ENCODE results near the gene IDUA. TPM values are rescaled to one million over a fixed set of nuclear protein-coding genes. Genes with fewer than 3 reads are reported as not detected.
A peak's percentile ranks its signal among the peaks of the same experiment; 100 is the strongest.
"Not testable (repeated sequence)": the region's sequence is repeated elsewhere in the genome, so short reads cannot be mapped to it uniquely, and the experiment has no call there.

The IDUA gene
- 6.1 TPM for total RNA-seq

DNA sequence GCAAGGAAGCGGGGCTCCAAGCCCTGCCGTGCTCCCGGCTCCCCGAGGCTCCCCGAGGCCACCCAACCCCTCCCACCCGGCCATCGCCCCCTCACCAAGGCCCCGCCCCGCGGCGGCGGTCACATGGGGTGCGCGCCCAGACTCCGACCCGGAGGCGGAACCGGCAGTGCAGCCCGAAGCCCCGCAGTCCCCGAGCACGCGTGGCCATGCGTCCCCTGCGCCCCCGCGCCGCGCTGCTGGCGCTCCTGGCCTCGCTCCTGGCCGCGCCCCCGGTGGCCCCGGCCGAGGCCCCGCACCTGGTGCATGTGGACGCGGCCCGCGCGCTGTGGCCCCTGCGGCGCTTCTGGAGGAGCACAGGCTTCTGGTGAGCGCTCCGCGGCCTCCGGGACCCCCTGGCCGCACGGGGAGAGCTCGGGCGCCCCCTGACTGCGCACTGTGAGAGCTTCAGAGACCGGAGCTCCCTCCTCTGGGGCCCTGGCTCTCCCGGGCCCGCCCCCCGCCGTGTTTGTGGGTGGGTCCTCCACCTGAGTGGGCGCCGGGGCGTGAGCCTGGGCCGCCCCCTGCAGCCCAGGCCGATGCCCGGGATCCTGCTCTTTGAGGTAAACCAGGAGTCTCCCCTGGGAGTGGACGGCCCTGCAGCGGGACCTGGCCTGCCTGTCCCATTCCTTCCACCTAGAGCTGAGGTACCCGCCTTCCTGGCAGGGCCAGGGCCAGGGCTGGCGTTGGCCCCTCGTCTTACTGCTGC, at the start of gene IDUA:
TSS of gene IDUA (plus strand) at position 166 of the 745 bp plus-strand sequence. CDS start at position 207, 41 bp downstream.
- DNase-seq (ENCODE audit: low spot score in 2 of 2) (peak; percentile 92 to 94), FAIRE-seq (no peak)

DNA sequence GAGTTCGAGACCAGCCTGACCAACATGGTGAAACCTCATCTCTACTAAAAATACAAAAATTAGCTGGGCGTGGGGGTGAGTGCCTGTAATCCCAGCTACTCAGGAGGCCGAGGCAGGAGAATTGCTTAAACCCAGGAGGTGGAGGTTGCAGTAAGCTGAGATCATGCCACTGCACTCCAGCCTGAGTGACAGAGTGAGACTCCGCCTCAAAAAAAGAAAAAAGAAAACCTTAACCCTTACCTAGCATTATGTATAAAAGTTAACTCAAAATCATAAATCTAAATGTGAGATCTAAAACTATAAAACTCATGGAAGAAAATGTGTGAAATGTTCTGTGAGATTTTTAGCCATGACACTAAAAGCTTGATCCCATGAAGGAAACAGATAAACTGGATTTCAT, 47.3 kb upstream of the IDUA start:
- FAIRE-seq, result not testable (repeated sequence)

DNA sequence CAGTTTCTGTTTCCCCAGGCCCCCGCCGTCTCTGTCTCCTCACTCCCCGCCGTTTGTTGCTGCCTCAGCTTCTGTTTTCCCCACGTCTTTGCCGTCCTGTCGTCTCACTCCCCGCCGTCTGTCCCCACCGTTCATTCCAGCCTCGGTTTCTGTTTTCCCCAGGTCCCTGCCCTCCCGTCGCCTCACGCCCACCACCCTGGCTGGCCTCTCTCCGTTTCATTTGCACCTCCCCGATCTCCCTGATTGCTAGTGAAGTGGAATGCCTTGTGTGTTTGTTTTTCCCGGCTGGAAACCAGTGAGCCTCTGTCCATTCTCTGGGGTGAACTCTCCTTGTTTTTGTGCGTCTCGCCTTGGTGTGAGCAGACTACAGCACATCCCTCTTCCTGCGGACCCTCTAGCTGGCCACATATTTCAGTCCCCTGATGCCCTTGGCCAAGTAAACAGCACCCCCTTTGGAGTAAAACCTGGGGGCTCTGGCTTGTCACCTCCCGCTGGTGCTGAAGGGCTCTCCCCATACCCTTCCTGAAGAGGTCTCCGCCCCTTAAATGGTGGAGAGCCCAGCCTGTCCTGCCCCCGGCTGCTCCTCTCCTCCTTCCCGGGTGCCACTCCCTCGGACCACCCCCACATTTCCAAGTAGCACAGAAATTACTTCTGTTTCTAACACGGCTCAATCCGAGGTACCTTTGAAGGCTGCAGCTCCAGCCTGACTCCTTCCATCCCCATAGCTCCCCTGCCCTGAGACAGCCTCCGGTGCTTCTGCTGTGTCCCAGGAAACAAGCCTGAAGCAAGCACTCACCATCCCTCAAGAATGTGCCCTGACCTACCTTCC, 41.4 kb upstream of the IDUA start:
- DNase-seq (ENCODE audit: low spot score in 2 of 2), result no peak
- FAIRE-seq, result no peak

More for the DNA sequence above, 47.3 kb upstream of the IDUA start:
- DNase-seq (ENCODE audit: low spot score in 2 of 2), result not testable (repeated sequence)

GRCh38 chr4:946103-946450, 40.8 kb upstream of the IDUA start:
- FAIRE-seq (no peak), DNase-seq (ENCODE audit: low spot score in 2 of 2) (no peak)

DNA sequence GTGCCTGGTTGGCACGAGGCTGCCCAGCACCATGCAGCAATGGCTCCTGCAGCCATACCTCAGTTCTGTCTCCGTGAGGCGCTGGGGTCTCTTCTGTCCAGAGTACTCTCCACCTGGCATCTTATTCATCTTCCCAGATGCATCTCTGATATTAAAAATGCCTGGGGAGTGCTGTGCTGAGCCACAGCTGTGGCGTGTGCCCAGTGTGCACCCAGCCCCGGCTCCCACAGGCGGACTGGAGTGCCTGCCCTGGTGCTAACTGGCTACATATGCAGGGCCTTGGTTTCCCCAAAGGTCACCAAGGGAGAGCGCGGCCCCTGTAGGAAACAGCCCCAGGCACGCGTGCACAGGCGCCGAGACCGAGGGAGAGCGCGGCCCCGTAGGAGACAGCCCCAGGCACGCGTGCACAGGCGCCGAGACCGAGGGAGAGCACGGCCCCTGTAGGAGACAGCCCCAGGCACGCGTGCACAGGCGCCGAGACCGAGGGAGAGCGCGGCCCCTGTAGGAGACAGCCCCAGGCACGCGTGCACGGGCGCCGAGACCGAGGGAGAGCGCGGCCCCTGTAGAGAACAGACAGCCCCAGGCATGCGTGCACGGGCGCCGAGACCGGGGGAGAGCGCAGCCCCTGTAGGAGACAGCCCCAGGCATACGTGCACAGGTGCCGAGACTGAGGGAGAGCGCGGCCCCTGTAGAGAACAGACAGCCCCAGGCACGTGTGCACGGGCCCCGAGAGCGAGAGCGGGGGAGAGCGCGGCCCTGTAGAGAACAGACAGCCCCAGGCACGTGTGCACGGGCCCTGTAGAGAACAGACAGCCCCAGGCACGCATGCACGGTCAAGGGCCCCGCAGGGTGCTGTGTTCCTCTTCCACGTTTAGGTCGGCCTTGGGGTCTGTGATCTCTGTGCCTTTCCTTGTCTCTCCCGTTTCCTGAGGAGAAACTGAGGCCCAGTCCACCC, 40.0 kb upstream of the IDUA start:
- DNase-seq (ENCODE audit: low spot score in 2 of 2) (no peak), FAIRE-seq (no peak)

GRCh38 chr4:947491-947971, 39.3 kb upstream of the IDUA start:
- DNase-seq (ENCODE audit: low spot score in 2 of 2), result no peak
- no peak for FAIRE-seq

DNA sequence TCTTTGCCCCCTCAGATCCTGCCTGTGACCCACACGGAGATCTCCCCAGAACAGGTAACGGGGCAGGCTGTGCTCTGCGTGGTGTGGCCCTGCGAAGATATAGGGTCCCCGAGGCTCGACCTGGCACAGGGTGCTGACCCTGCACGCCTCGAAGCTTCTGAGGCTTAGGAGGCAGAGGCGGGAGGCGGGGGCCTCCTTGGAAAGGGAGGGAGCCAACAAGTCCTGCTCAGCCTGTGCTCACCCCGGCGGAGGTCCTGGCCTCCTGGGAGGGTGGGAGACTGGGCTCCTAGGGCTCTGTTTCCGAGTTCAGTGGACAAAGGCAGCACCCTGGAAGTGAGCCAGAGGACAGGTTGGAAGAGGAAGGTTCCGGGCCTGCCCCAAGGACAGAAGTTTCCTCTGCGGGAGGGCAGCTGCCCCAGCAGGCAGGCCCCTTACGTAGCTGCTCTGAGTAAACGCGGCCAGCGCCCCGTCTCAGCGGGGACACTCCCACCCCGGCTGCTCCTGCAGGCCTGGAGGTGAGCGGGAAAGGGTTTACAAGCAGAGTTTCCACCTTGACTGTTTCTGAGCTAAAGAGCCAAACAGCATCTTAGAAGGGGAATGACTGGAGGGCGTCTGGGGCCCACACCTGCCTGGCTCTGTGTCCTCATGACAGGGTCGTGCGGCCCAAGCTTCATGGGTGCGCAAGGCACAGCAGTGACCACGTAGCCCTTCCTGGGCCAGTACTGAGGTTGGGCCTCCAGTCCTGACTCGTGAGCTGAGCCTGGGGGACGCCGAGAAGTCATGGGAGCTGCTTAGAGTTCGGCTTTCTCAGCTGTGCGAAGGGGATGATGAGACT, 38.5 kb upstream of the IDUA start:
- DNase-seq (ENCODE audit: low spot score in 2 of 2) (no peak), FAIRE-seq (no peak)

DNA sequence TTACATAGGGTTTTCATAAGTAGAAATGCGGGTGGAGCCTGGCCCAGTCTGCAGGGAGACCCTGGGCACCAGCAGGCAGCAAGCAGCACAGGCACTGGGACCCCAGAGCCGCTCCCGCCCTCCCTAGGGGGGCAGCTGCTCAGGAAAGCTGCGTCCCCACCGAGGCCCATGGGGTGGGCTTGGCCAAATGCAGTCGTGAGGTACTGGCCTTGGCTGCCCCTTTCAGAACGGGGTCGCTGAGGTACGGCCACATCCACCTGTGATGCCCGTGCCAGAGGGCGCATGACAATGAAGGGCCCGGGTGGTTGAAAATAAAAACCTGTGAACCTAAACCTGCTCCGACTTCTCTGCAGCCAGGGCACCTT, 37.9 kb upstream of the IDUA start:
- no peak for FAIRE-seq
- no peak for DNase-seq (ENCODE audit: low spot score in 2 of 2)

DNA sequence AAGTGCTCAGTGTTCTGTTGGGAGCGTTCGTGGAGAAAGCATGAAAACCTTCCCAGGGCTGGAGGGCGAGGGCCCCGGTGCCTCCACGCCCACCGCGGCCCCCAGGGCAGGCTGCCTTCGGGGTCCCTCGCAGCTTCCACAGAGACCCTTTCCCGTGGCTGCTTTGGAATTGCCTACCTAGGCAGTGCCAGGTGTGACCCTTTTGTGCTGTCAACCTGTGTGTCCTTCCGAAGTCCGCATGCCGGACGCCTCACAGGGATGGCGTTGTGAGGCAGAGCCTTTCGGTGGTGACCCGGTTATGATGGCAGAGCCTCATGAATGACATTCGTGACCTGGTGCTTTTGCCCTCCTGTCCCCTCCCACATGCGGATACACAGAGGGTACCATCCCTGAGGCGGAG, 37.2 kb upstream of the IDUA start:
- DNase-seq (ENCODE audit: low spot score in 2 of 2) (no peak), FAIRE-seq (no peak)

- no peak for DNase-seq (ENCODE audit: low spot score in 2 of 2)
- no peak for FAIRE-seq
Observed at GRCh38 chr4:950136-951020, 36.5 kb upstream of the IDUA start.

- DNase-seq (ENCODE audit: low spot score in 2 of 2) (no peak), FAIRE-seq (no peak)
Observed at GRCh38 chr4:951186-951585, 35.7 kb upstream of the IDUA start.

DNA sequence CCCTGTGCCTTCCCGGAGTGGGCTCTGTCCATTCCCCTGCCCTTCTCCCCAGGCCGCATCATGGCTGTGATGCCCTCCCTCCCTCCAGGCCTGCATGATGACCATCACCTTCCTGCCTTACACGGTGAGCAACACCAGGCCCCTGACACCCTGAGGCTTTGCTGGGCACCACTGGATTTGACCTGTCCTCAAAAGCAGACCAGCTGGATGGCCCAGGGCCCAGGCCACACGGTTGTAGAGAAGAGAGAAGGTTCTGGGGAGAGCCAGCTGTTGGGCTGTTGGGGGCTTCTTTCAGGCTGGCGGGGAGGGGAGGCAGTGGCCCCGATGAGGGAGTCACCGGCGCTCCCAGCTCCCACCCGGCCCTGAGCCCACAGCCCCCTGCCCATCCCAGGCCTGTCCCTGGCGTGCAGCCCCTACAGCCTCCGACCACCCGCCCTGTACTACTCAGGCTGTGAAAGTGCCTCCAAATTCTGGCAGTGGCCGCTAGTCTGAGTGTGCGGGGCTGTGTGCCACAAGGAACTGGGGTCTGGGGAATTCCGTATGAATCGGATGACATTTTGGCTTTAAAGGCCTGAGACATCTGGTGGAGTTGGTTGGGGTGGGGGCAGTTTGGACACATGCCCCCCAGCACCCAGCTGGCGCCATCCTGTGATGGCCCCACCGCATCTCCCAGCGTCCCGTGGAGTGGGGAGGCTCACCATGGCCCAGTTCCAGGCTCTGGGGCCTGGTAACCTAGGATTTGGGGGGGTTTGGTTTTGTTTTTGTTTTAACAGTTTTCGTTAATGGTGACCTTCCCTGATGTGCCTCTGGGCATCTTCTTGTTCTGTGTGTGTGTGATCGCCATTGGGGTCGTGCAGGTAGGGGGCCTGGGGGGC, 35.0 kb upstream of the IDUA start:
- FAIRE-seq (no peak), DNase-seq (ENCODE audit: low spot score in 2 of 2) (no peak)

- FAIRE-seq (no peak), DNase-seq (ENCODE audit: low spot score in 2 of 2) (no peak)
Observed at GRCh38 chr4:952881-953573, 33.8 kb upstream of the IDUA start.

DNA sequence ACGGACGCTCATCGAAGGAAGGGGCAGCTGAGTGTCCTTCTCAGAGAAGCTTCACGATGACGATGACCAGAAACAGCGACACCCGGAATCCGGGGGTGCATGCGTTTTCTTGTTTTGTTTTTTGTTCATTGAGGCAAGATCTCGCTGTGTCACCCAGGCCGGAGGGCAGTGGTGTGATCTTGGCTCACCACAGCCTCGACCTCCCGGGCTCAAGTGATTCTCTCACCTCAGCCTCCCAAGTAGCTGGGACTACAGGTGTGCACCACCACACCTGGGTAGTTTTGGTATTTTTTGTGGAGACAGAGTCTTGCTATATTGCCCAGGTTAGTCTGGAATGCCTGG, 33.3 kb upstream of the IDUA start:
- FAIRE-seq, result no peak
- DNase-seq (ENCODE audit: low spot score in 2 of 2), result no peak

DNA sequence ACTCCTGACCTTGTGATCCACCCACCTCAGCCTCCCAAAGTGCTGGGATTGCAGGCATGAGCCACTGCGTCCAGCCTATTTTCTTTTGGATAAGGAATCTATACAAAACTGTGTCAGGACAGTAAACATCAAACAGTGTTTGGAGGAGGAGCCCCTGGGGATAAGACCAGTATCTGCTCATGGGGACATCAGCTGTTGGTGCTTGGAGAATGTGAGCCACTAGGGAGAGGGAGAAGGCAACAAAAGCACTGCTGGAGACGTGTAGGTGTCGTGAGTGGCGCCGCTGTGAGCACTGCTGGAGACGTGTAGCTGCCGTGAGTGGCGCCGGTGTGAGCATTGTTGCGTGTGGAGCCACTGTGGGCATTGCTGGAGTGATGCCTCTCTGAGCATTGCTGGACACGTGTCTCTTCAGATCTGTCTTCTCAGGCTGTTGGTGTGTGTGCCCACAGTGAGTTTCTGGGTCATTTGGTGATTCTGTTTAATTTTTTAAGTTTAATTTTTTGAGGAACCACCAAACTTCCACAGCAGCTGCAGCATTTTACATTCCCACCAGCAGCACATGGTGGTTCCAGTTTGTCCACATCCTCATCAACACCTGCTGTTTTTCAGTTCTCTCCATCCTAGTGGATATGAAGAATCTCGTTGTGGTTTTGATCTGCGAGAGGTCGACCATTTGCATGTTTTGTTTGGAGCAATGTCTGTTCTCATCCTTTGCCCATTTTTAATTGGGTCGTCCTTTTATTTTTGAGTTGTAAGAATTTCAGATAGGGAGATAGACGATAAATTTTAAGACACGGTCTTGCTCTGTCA, 32.4 kb upstream of the IDUA start:
- FAIRE-seq (no peak), DNase-seq (ENCODE audit: low spot score in 2 of 2) (no peak)

GRCh38 chr4:955161-955921, 31.5 kb upstream of the IDUA start:
- DNase-seq (ENCODE audit: low spot score in 2 of 2) (no peak), FAIRE-seq (no peak)

All from frontal cortex (tissue), 4 donors.